Smooth muscle cell (in vitro differentiated cells): Measurements from ENCODE around the gene AQR. TPM values are rescaled to one million over a fixed set of nuclear protein-coding genes. Genes with fewer than 3 reads are reported as not detected.

Source experiments
- DNase-seq: peaks from one replicate; lab custom pipeline; 2025; ENCODE audit not compliant: unreplicated experiment; lab: John Stamatoyannopoulos, UW
- H2AFZ ChIP-seq: fragments of 200-600 bp; sonication (generic); 2 replicates; pipeline ENCODE4 v1.6.0; 2016; ENCODE audit warnings: antibody characterized with exemption, low read depth, mild to moderate bottlenecking
- H3F3A ChIP-seq: fragments of 200-600 bp; sonication (generic); 2 replicates; pipeline ENCODE4 v1.6.0; 2017; ENCODE audit warnings: antibody characterized with exemption, low read depth
- H3K27ac ChIP-seq: fragments of 200-600 bp; sonication (generic); 2 replicates; pipeline ENCODE4 v1.5.1; 2016; ENCODE audit warnings: low read depth, mild to moderate bottlenecking
- H3K27me3 ChIP-seq: fragments of 200-600 bp; sonication (generic); 2 replicates; pipeline ENCODE4 v1.6.1; 2016; ENCODE audit warnings: low read depth, mild to moderate bottlenecking
- H3K36me3 ChIP-seq: fragments of 200-600 bp; sonication (generic); 2 replicates; pipeline ENCODE4 v1.5.1; 2016; ENCODE audit warnings: low read depth
- H3K4me1 ChIP-seq: fragments of 200-600 bp; sonication (generic); 2 replicates; pipeline ENCODE4 v1.5.1; 2016; ENCODE audit warnings: low read depth
- H3K4me2 ChIP-seq: fragments of 200-600 bp; sonication (generic); 2 replicates; pipeline ENCODE4 v1.6.0; 2016; ENCODE audit warnings: mild to moderate bottlenecking
- H3K4me3 ChIP-seq: fragments of 200-600 bp; sonication (generic); 2 replicates; pipeline ENCODE4 v1.5.1; 2016; ENCODE audit warnings: mild to moderate bottlenecking
- H3K79me2 ChIP-seq: fragments of 200-600 bp; sonication (generic); 2 replicates; pipeline ENCODE4 v1.6.0; 2016; ENCODE audit warnings: low read depth, mild to moderate bottlenecking
- H3K9ac ChIP-seq: fragments of 200-600 bp; sonication (generic); 2 replicates; pipeline ENCODE4 v1.6.0; 2016; ENCODE audit warnings: low read depth
- H3K9me3 ChIP-seq: fragments of 200-600 bp; sonication (generic); replicated peaks from 2 replicates; pipeline ENCODE4 v1.5.1; 2016; ENCODE audit warnings: low read depth
- H4K20me1 ChIP-seq: fragments of 200-600 bp; sonication (generic); 2 replicates; pipeline ENCODE4 v1.6.0; 2016; ENCODE audit warnings: low read depth
- WGBS: methylation state at CpG from one replicate; pipeline ENCODE4 v1.1.7; 2016; ENCODE audit warnings: low lambda C conversion rate; 5-methylcytosine and 5-hydroxymethylcytosine counted together
- polyA plus RNA-seq: library from polyadenylated mRNA; unstranded; fragments of >200 nt; fragmentation: Nextera tagmentation; extraction: Ambion mirVana; gene quantifications from 2 replicates; pipeline ENCODE4 v1.2.1, GENCODE V29; 2016
- total RNA-seq: library from RNA; depleted of rRNA; stranded (reverse); fragments of >200 nt; gene quantifications from 2 replicates; pipeline ENCODE4 v1.2.3, GENCODE V29; 2014
- TF ChIP-seq, protein P1 (sequence below): fragments of 200-600 bp; sonication (generic); IDR thresholded peaks from 2 replicates; pipeline ENCODE4 v1.5.1; 2017; ENCODE audit warnings: borderline replicate concordance, mild to moderate bottlenecking, antibody characterized with exemption; ENCODE audit not compliant: insufficient read depth, poor library complexity, severe bottlenecking

Gene AQR
- total and polyA plus RNA-seq, 2 experiments from 2014 or later, result 13.0 to 33.6 TPM

DNA sequence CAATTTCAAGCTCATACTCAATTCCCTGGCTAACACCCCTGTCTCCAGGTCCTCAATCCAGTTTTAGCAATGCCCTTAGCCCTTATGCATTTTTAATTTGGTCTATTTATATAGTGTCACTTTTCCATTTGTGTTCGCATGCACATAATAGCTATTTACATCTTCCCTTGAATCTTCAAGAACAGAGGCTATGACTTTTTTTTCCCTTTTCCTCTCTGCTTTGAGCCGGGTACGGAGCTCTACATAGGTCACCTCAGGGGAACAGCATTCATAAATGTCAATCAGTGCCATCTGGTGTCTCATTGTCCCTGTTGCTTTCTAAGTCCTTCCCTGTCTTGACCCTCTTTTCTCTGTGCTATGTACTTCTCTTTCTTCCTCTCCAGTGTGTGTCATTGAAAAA, 147.7 kb downstream of the AQR start:
- H3K4me2 ChIP-seq, result no peak overlapping the region
- TF ChIP-seq, protein P1, sequence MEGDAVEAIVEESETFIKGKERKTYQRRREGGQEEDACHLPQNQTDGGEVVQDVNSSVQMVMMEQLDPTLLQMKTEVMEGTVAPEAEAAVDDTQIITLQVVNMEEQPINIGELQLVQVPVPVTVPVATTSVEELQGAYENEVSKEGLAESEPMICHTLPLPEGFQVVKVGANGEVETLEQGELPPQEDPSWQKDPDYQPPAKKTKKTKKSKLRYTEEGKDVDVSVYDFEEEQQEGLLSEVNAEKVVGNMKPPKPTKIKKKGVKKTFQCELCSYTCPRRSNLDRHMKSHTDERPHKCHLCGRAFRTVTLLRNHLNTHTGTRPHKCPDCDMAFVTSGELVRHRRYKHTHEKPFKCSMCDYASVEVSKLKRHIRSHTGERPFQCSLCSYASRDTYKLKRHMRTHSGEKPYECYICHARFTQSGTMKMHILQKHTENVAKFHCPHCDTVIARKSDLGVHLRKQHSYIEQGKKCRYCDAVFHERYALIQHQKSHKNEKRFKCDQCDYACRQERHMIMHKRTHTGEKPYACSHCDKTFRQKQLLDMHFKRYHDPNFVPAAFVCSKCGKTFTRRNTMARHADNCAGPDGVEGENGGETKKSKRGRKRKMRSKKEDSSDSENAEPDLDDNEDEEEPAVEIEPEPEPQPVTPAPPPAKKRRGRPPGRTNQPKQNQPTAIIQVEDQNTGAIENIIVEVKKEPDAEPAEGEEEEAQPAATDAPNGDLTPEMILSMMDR, result no peak
- H3K4me3 ChIP-seq, result no peak overlapping the region
- WGBS, result 86% methylated on average over 3 of the region's 3 CpGs
- H3K27me3 ChIP-seq, result no peaks in the 10 kb centered on the region
- no peaks in the 10 kb centered on the region for H3K9me3 ChIP-seq
- no peaks in the 10 kb centered on the region for H4K20me1 ChIP-seq
- no peaks in the 10 kb centered on the region for H3K79me2 ChIP-seq
- H3K9ac ChIP-seq, result no peak overlapping the region
- H2AFZ ChIP-seq, result no peak overlapping the region
- no peaks in the 10 kb centered on the region for H3K36me3 ChIP-seq
- no peak overlapping the region for H3K27ac ChIP-seq
- H3K4me1 ChIP-seq, result no peaks in the 10 kb centered on the region
- no peak for DNase-seq
- H3F3A ChIP-seq, result no peaks in the 10 kb centered on the region

DNA sequence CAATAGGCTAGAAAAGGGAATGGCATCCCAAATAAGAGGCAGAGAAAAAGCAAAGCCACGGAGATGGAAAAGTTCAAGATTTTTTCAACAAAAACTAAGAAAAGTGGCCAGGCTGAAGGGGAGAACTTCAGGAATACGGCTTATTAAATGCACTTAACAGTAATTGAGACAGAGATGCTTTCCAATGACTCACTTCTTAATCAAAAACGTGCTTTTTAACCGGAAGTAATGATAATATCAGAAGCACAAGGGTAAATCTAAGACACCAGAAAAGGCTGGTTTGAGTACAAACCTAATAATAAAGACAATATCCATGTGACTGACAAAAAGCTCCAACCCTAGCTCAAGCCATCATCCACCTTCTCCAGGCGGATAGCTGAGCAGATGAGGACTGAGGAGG, 149.4 kb downstream of the AQR start:
- Histone ChIP-seq H3K4me3 (no peak overlapping the region), H3F3A (no peaks in the 10 kb centered on the region), H3K36me3 (no peaks in the 10 kb centered on the region), H3K27ac (no peak overlapping the region), H3K9me3 (no peaks in the 10 kb centered on the region), H3K9ac (no peak overlapping the region), H4K20me1 (no peaks in the 10 kb centered on the region), H2AFZ (no peak overlapping the region), H3K27me3 (no peaks in the 10 kb centered on the region), H3K4me1 (no peaks in the 10 kb centered on the region), H3K79me2 (no peaks in the 10 kb centered on the region), H3K4me2 (no peak overlapping the region)
- DNase-seq, result no peak
- TF ChIP-seq, protein P1, result no peak
- WGBS, result 87% methylated on average over 5 of the region's 5 CpGs

DNA sequence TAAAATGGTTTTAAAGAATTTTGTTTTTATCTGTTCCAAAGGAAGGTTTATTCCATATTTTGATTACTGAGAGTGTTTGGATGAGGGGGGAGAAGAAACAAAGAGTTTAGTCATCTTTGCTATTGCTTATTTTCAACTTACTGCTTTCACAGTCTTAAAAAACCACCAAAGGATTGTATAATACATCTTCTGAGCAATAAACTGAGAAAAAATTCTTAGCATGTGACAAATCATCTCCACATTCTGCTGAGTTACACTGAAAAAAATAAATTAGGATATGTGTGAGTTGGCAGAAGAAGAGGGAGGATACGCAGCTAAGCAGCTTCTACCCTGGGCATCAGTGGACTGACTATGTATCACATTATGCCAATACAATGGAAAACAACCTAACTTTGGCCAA, 151.0 kb downstream of the AQR start:
- 74% methylated on average over 1 of the region's 1 CpG for WGBS
- H3F3A ChIP-seq, result peaks cover 4% of the 10 kb centered on the region
- H3K27me3 ChIP-seq, result no peaks in the 10 kb centered on the region
- H3K4me1 ChIP-seq, result no peaks in the 10 kb centered on the region
- H3K4me2 ChIP-seq, result no peak overlapping the region
- no peak overlapping the region for H3K4me3 ChIP-seq
- H3K27ac ChIP-seq, result no peak overlapping the region
- H3K79me2 ChIP-seq, result no peaks in the 10 kb centered on the region
- H2AFZ ChIP-seq, result no peak overlapping the region
- H3K9ac ChIP-seq, result no peak overlapping the region
- H3K9me3 ChIP-seq, result no peaks in the 10 kb centered on the region
- no peaks in the 10 kb centered on the region for H4K20me1 ChIP-seq
- no peaks in the 10 kb centered on the region for H3K36me3 ChIP-seq
- DNase-seq, result no peak
- TF ChIP-seq, protein P1, result no peak

DNA sequence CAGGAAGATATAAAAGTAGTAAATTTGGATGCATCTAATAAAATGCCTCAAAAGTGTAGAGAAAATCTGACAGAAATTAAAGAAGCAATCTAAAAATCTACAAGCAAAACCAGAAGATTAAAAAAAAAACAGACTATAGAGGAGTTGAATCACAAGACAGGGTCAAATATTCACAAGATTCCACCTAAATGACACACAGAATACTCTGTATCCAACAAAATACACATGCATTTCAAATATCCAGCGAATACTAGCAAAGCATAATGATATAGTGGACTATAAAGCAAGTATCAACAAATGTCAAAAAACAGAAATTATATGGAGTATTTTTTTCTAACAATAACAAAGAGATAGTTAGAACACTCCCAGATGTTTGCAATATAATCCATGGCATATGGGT, 153.7 kb downstream of the AQR start:
- no peaks in the 10 kb centered on the region for H3K27me3 ChIP-seq
- H3K4me1 ChIP-seq, result peaks cover 9% of the 10 kb centered on the region
- H3K36me3 ChIP-seq, result no peaks in the 10 kb centered on the region
- no peaks in the 10 kb centered on the region for H4K20me1 ChIP-seq
- H2AFZ ChIP-seq, result no peak overlapping the region
- TF ChIP-seq, protein P1, result no peak
- H3K9ac ChIP-seq, result no peak overlapping the region
- 95% methylated on average over 1 of the region's 1 CpG for WGBS
- no peak overlapping the region for H3K27ac ChIP-seq
- peaks cover 20% of the 10 kb centered on the region for H3F3A ChIP-seq
- DNase-seq, result no peak
- H3K4me2 ChIP-seq, result no peak overlapping the region
- no peaks in the 10 kb centered on the region for H3K79me2 ChIP-seq
- H3K9me3 ChIP-seq, result no peaks in the 10 kb centered on the region
- no peak overlapping the region for H3K4me3 ChIP-seq
